ENCODE results near the gene GPD1. TPM values are rescaled to one million over a fixed set of nuclear protein-coding genes. Genes with fewer than 3 reads are reported as not detected.

GPD1 gene
- total RNA-seq (ENCODE audit: insufficient read depth, low replicate concordance) = 0.48 TPM

- DNase-seq (ENCODE audit: low spot score) = peak; percentile 36
These were observed at the start of gene GPD1 for GRCh38 chr12:50103767-50104321. TSS of gene GPD1 (plus strand) at chr12:50104008. CDS start at chr12:50104051, 43 bp downstream.

DNA sequence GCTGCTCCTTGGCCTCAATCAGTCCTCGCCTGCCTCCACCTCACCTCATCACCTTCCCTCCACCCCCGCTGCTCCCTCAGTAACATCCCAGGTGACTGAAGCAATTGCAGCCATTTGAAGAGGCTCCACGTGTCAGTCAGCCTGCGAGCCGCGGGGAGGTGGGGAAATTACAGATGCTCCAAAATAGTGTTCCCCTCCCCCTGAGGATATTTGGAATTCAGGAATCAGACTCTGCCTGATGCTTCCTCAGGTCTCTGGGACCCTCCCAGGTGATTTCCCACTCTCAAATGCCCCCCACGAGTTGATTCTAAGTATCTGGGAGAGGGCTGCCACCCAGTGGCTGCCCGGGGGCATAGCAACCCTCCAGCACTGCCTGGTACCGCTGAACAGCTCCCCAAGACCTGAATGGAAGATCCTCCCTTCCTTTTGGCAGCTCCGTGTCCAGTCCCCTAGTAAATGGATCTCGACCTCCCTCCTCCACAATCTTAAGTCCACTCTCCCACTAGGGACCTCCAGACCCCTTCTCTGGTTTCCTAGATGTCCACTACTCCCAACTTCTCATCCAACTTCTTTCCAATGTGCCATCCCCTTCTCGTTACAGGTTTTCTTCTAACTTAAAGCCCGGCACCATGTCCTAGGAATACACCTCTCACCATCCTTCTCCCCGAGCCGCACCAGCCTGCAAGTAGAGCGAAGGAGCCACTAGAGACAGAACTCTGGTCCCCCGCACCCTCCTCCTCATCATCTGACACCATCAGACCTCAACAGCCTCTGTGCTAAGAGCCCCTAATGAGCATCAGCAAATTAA, 47.8 kb upstream of the GPD1 start:
- peak; percentile 44 for DNase-seq (ENCODE audit: low spot score)

- DNase-seq (ENCODE audit: low spot score) = no peak
These were observed 47.2 kb upstream of the GPD1 start for GRCh38 chr12:50056639-50056976.

DNA sequence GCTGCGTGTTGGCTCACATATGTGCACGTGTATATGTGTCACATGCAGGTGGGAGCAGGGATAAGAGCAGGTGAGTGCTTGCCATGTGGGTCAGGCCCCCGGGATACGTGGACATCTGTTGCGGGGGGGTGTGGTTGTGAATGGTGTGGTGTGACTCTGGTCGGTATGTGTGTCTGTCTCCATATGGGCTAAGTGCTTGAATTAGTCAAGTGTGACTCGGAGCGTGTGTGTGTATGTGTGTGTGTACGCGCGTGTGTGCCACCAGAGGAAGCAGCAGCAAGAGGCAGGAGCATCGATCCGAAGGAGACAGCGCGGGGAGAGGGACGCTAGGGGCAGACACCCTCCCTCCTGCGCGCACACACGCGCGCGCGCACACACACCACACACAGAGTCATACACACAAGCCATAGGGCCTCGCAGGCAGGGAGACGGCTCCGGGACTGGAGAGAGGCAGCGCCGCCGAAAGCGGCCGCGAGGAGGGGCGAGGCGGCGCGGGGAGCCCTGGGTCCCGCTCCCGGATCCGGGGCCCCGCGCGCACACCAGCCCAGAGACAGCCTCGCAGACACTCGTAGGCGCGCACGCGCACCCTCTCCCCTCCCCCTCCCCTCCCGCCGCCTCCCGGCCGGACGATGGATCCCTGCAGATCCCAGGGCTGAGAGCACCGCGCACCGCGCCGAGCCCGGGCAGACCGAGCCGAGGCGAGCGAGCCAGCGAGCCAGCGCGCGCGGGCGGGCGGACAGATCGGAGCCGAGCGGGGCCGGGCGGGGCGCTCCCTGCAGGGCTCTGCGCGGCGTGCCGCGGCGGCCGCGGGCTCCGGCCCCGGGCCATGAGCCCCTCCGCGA, 46.6 kb upstream of the GPD1 start, which contains the start of gene ASIC1:
TSS of gene ASIC1 (plus strand) at position 597 of the 842 bp plus-strand sequence. CDS start 1,171 bp downstream, outside the sequence.
- peak; percentile 81 for DNase-seq (ENCODE audit: low spot score)

DNA sequence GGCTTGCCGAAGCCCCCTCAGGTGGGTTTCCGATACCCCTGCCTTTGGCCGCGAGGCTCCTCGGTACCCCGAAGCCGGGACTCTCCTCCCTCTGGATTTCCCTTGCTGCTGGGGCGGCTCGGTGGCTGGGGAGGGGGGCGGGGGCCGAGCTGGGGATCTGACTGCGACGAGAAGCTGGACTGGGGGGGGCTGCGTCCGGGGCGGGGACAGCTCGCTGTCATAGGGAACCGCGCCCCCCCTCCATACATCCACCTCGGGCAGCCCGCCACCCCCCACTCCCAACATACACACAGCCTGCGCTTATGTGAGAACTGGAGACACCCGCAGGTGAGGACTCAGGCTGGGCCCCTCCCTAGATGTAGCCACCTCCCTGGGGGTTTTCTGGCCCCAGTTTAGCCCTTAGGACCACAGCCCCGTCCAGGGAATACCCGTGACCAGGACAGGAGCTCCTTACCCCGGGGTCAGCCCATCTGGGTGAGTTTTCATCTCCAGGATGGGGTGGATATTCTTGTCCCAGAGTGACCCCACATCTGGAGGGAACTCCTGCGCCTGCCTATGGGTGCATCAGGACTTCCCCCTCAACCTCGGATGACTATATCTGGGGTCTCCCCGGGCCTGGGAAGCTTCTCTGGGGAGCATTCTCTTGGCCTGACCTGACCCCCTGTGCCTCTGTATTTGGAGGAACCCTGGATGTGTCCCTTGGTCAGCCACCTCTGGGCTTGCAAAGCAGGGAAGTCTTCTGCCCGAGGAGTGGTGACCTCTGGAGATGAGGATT, 45.7 kb upstream of the GPD1 start:
- DNase-seq (ENCODE audit: low spot score) = no peak

DNA sequence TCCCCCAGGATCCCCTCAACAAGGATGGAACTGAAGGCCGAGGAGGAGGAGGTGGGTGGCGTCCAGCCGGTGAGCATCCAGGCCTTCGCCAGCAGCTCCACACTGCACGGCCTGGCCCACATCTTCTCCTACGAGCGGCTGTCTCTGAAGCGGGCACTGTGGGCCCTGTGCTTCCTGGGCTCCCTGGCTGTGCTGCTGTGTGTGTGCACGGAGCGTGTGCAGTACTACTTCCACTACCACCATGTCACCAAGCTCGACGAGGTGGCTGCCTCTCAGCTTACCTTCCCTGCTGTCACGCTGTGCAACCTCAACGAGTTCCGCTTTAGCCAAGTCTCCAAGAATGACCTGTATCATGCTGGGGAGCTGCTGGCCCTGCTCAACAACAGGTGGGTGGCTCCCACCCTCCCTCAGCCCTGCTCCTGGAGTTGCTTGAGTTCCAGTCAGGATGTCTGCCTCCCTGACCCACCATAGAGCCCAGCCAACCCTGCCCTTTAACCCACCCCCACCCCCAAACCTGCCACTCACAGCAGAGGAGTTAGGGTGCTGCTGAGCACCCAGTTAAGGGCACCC, 45.0 kb upstream of the GPD1 start:
- DNase-seq (ENCODE audit: low spot score) = no peak

DNA sequence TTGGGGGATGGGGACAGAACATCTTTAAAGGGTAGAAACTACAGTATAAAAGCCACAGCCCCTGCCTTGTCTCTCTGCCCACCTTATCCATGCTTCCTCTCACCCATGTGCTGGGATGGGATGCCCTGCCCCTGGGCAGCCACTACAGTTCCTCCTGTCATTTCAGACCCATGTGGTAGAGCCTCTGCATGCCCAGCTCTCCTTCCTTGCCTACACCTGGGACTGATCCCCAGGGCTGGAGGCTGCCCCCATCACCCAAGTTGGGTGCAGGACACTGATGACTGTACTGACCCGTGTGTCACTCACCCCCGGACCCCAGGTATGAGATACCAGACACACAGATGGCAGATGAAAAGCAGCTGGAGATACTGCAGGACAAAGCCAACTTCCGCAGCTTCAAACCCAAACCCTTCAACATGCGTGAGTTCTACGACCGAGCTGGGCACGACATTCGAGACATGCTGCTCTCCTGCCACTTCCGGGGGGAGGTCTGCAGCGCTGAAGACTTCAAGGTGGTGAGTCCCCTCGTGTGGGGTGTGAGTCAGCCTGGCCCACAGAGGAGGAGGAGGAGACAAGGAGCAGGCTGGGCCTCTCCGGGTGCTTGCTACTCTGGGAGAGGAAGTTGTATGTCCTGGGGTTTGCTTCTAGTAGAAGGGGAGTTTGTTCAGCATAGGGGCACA, 44.2 kb upstream of the GPD1 start:
- DNase-seq (ENCODE audit: low spot score) = no peak

DNA sequence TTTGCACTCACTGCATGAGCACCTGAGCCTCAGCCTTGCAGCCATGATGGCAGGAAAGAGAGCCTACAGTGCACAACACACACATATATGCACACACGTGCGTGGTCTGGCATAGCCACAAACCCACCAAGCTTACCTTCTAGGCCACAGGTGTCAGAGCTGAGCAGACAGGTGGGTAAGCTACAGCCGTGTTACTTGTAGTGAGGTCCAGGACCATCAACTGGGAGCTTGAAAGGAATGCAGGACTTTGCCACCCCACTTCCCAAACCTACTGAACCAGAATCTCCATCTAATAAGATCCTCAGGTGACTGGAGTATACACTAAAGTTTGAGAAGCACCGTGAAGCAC, 43.7 kb upstream of the GPD1 start:
- no peak for DNase-seq (ENCODE audit: low spot score)

GRCh38 chr12:50061171-50061570, 42.6 kb upstream of the GPD1 start:
- DNase-seq (ENCODE audit: low spot score) = no peak

- no peak for DNase-seq (ENCODE audit: low spot score)
These were observed 41.7 kb upstream of the GPD1 start for GRCh38 chr12:50061946-50062686.

- no peak for DNase-seq (ENCODE audit: low spot score)
These were observed 40.9 kb upstream of the GPD1 start for GRCh38 chr12:50062728-50063460.

- no peak for DNase-seq (ENCODE audit: low spot score)
These were observed 38.0 kb upstream of the GPD1 start for GRCh38 chr12:50065726-50066310.

GRCh38 chr12:50066402-50066801, 37.4 kb upstream of the GPD1 start:
- peak; percentile 46 for DNase-seq (ENCODE audit: low spot score)

- no peak for DNase-seq (ENCODE audit: low spot score)
These were observed 34.7 kb upstream of the GPD1 start for GRCh38 chr12:50069069-50069468.

- DNase-seq (ENCODE audit: low spot score) = no peak
These were observed 34.3 kb upstream of the GPD1 start for GRCh38 chr12:50069539-50069938.

GRCh38 chr12:50070314-50071060, 33.3 kb upstream of the GPD1 start:
- peak; percentile 93 for DNase-seq (ENCODE audit: low spot score)

DNA sequence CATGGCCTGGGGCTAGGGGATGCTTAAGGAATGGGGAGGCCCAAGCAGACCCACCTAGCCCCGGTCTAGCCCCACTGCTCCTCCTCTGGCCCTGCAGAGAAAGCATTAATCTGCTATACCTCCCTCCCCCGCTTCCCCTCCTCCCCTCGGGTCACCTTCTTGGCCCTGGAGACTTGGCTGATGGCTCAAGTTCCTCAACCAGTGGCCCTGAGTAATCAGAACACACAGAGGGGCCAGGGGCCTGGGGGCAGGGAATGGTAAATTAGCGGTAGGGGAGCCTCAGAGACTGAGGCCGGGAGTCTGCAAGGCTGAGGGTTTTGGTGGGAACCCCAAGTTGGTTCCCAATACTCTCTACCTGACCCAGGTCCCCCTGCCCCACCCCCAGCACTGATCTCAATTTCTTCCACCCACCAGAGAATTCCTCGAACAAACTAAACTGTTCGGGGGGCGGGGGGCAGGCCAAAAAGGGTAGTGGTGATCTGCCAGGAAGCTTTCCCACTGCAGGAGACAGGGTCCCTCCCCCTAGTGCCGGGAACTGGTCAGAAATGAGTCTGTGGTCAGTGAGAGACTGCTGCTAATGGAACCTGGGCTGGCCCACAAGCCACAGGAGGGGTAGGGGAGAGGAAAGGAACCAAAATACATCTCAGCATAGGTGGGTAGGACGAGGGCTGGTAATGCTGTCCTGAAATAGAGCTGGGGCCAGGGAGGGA, 31.5 kb upstream of the GPD1 start:
- no peak for DNase-seq (ENCODE audit: low spot score)

GRCh38 chr12:50073206-50073605, 30.6 kb upstream of the GPD1 start:
- DNase-seq (ENCODE audit: low spot score) = no peak
